ENCODE measurements around the gene AGTRAP. TPM values are rescaled to one million over a fixed set of nuclear protein-coding genes. Genes with fewer than 3 reads are reported as not detected.

The AGTRAP gene
- total RNA-seq, 1 donor from 2014 or later: 2.4 TPM

DNA sequence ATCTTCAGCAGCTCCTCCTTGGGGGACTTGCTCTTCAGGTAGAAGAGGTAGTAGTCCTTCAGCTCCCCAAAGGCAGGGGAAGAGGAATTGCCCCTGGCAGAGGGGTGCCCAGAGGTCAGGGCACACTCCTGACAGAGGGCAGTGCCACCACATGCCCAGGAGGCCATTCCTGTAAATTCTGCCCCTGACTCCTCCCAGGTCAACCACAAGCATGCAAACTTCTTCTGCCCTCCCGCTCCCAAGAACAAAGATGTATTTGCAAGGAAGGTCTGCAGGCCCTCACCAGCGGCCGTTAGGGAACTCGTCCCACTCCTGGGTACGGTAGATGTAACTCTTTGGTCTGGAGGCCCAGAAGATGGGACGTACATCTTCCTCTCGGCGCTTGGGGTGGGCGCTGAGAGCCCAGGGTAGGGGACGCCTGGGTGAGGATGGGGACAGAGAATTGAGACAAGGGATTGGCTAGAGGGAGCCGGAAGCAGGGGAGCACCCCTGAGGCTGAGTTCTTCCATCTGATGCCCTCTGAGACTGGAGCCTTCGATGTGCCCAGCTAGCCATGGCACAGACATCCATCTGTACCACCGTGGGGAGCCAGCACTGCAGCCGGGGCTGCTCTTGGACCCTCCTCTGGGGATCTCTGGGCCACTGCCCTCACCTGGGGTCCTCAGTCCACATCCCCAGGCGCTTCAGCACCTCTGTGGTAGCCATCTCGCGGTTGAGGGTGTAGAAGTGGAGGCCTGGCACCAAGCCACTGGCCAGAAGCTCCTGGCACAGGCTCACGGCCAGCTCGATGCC is 58.7 kb downstream of the AGTRAP start:
- no peak for FAIRE-seq
- no peak for DNase-seq (ENCODE audit: low spot score in 2 of 2)

- DNase-seq (ENCODE audit: low spot score in 2 of 2) (no peak), FAIRE-seq (no peak)
Observed at GRCh38 chr1:11795238-11795890, 59.4 kb downstream of the AGTRAP start.

- no peak for FAIRE-seq
- DNase-seq (ENCODE audit: low spot score in 2 of 2): no peak
Observed at GRCh38 chr1:11796036-11796828, 60.3 kb downstream of the AGTRAP start.

DNA sequence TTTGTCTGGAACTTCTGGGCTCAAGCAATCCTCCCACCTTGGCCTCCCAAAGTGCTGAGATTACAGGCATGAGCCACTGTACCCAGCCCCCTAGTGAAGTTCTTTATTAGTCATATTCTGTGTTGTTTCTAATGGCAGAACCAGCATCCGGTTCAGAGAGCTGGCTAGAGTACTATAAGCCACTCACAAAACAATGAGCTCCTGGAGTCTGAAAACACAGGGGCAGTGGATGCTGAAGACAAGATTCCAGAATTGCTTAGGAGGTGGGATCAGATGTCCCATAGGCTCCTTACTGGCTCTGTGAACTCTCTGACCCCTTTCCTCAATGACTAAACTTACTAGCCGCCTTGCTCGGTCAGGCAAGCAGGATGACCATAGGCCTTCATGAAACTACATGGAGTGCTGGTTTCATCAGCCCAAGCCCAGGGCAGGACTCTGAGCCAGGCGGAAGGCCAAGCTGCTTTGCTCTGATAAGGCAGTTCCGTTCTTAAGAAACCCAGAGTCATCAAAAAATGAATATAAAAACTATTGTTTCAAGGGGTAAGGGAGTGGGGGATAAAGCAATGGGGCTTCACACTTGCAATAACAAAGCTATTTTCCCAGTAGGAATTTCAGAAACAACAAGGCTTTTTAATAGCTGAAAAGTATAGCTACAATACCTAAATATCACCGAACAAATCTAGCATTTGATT is 61.7 kb downstream of the AGTRAP start:
- no peak for DNase-seq (ENCODE audit: low spot score in 2 of 2)
- FAIRE-seq: no peak

GRCh38 chr1:11799099-11799498 is 63.2 kb downstream of the AGTRAP start:
- no peak for FAIRE-seq

DNA sequence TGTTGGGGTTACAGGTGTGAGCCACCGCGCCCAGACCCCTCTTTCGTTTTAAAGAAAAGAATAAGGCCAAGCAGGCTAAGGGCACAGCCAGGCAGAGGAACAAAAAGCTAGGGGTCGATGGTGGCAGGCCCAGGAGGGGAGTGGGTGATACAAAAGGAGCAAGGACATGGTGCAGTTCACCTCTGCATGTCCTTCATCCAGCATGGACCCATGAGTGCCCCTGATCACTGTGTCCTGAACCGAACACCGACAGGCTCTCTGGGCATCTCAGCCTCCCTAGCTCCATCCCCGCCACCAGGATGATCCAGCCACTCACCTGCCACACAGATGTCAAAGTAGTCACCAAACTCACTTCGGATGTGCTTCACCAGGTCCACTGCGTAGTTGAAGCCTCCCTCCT is 64.0 kb downstream of the AGTRAP start:
- DNase-seq (ENCODE audit: low spot score in 2 of 2): no peak
- FAIRE-seq: no peak

More at GRCh38 chr1:11799099-11799498, 63.2 kb downstream of the AGTRAP start:
- DNase-seq (ENCODE audit: low spot score in 2 of 2): no peak

GRCh38 chr1:11800391-11800755 is 64.4 kb downstream of the AGTRAP start:
- DNase-seq (ENCODE audit: low spot score in 2 of 2) (no peak), FAIRE-seq (no peak)

Other genes starting within 250 kb of the AGTRAP start
- gene FBXO2, start 81.7 kb upstream of the AGTRAP start, total RNA-seq: 6.1 TPM
- 33.0 TPM for gene FBXO44, start 81.3 kb upstream of the AGTRAP start, total RNA-seq
- gene FBXO6, start 71.9 kb upstream of the AGTRAP start, total RNA-seq: 5.3 TPM
- gene MAD2L2, start 55.0 kb upstream of the AGTRAP start, total RNA-seq: 54.2 TPM
- gene DRAXIN, start 44.4 kb upstream of the AGTRAP start, total RNA-seq: 137 TPM
- not detected for gene C1orf167, start 26.1 kb downstream of the AGTRAP start, total RNA-seq
- 24.5 TPM for gene MTHFR, start 69.8 kb downstream of the AGTRAP start, total RNA-seq
- gene CLCN6, start 70.1 kb downstream of the AGTRAP start, total RNA-seq: 14.7 TPM
- 3.3 TPM for gene NPPA, start 111.6 kb downstream of the AGTRAP start, total RNA-seq
- gene NPPB, start 122.8 kb downstream of the AGTRAP start, total RNA-seq: 0.41 TPM
- gene KIAA2013, start 190.3 kb downstream of the AGTRAP start, total RNA-seq: 20.0 TPM
- 15.5 TPM for gene PLOD1, start 198.6 kb downstream of the AGTRAP start, total RNA-seq
- 42.0 TPM for gene MFN2, start 244.3 kb downstream of the AGTRAP start, total RNA-seq